GM21737 (cell line): ENCODE measurements around the gene DIP2C.

Experiments
- ATAC-seq: cut with Tn5 transposase; IDR thresholded peaks from one replicate; pipeline ENCODE4 v1.9.1; 2021; ENCODE audit warnings: mild to moderate bottlenecking, moderate library complexity; ENCODE audit not compliant: unreplicated experiment

DIP2C gene

DNA sequence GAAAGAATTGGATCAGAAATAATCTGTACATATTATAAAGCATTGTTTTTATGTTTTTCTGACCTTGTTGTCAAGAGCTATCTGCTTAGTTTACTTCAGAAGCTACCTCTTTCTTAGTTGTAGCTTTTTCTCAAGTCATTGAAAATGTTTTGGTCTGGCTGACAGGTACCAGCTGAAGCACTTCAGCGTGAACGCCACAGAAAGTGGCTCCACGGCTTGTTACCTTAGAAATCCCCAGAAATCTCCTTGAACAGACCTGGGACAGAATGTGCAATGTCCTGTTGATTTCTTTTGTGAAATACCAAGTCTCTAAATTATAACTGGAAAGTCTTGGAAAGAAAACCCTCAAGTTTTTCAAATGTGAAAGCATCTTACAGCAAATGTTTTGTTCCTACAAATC is 457.4 kb downstream of the DIP2C start:
- no peak for ATAC-seq

DNA sequence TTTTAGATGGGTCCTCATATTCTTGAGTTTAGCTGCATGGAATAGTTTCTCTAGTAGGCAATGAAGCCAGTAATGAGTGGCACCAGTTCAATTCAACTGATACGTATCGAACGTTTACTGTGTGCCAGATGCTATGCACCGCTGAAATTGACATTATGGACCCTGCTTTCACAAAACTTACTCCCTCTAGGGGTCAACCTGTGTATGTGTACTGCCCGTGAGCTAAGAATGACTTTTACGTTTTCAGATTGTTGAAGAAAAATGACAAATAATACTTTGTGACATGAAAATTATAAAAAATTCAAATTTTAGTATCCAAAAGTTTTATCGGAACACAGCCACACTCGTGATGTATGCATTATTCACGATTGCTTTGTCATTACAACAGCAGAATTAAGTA is 458.7 kb downstream of the DIP2C start:
- no peak for ATAC-seq

DNA sequence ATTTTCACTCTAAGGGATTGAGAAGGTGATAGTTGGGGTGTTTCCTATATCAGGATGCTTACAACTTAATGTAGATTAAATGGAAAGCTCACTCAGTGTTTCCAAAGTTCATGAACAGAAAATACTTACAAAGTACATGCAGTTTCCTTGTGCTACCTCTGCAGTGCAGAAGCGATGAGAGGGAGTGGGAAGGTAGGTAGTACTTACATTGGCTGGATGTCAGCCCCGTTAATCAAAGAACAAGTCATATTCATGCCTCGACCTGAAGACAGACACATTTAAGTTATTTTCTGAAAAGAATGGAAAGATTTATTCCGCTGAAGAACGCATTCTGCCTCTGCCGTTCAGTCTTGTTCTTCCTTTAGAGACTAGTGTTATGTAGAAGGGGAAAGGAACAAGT is 461.1 kb downstream of the DIP2C start:
- ATAC-seq = no peak

DNA sequence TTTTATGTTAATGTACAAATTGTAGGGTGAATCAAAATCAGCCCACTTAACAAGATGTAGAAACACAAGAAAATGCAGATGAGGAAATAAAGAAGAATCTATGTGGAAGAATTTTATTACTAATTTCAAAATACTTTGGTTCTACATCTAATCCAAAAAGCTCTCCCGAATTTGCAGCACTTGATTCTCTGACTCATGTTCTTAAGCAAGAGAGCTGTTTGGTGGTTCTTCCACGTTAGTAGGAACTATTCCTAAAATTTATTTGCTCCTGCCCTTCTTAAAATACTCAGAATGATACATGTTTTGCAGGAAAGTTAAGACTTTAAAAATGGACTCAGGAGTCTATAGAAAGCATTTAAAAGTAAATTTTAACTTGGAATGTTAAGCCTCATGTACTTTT is 462.5 kb downstream of the DIP2C start:
- ATAC-seq = no peak

DNA sequence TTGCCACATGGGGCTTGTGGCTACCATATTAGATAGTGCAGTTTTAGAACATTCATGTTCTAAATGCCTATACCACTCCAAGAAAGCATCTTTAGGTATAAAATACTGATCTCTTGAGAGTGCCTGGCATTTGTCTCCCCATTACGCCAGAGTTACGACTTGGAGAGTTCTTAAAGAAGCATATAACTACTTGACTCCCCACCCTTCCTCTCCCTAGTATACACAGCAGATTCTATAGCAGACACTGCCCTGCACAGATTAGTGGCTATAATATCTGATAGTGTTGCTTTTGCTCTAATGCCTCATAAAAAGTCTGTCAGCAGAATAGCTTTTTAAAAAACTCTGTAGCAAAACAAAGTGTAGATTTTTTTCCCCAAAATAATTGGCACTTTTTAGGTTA is 463.4 kb downstream of the DIP2C start:
- no peak for ATAC-seq

DNA sequence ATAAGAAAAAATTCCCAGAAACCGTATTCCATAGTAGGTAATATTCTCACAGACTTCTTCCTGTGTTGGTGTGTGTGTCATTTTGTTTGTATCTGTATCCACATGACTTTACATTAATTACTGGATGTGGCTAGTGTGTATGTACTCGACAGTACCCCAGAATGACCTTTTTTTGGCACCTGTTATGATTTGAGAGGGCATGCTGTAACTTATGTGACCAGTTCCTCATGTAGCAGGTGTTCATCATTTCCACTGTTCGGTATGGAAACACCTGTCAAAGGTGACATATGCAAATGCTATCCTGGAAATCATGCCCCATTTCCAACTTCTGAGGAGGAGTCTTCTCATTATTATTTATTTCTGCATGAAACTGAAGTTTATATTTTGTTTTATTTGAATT is 464.9 kb downstream of the DIP2C start:
- no peak for ATAC-seq
